Retinal pigment epithelial cell (primary cell): Measurements from ENCODE around the gene DCC.

Experiments used
- DNase-seq: peaks from one replicate; pipeline ENCODE4 v3.0.0-alpha.2; 2010; ENCODE audit warnings: low read depth
- H3K4me3 ChIP-seq: 2 replicates; pipeline ENCODE4 v1.5.1; 2011; ENCODE audit warnings: mild to moderate bottlenecking, low read length, control low read depth, moderate library complexity
- CTCF ChIP-seq: conservative IDR thresholded peaks from 2 replicates; pipeline ENCODE4 v1.5.1; 2011; ENCODE audit warnings: low read depth, low read length, control low read depth, inconsistent platforms

The DCC gene

GRCh38 chr18:53134711-53135110 is 794.7 kb downstream of the DCC start:
- H3K4me3 ChIP-seq = no peak overlapping the region
- no peak for TF ChIP-seq CTCF
- no peak for DNase-seq

- H3K4me3 ChIP-seq = no peak overlapping the region
- no peak for TF ChIP-seq CTCF
- DNase-seq = no peak
Measured at GRCh38 chr18:53135654-53136053, 795.7 kb downstream of the DCC start.

- H3K4me3 ChIP-seq = no peak overlapping the region
- no peak for TF ChIP-seq CTCF
- no peak for DNase-seq
Measured at GRCh38 chr18:53139746-53140500, 799.9 kb downstream of the DCC start.

GRCh38 chr18:53142005-53142404 is 802.0 kb downstream of the DCC start:
- H3K4me3 ChIP-seq = no peak overlapping the region
- no peak for DNase-seq
- TF ChIP-seq CTCF = no peak

GRCh38 chr18:53147472-53147871 is 807.5 kb downstream of the DCC start:
- no peak overlapping the region for H3K4me3 ChIP-seq
- DNase-seq = no peak
- TF ChIP-seq CTCF = no peak

- no peak overlapping the region for H3K4me3 ChIP-seq
- DNase-seq = no peak
- TF ChIP-seq CTCF = no peak
Measured at GRCh38 chr18:53148123-53148522, 808.1 kb downstream of the DCC start.

GRCh38 chr18:53152476-53152875 is 812.5 kb downstream of the DCC start:
- no peak for TF ChIP-seq CTCF
- H3K4me3 ChIP-seq = no peak overlapping the region
- DNase-seq = no peak
